Sigmoid colon (tissue), 7 donors: ENCODE data around the gene PRIMA1. TPM values are rescaled to one million over a fixed set of nuclear protein-coding genes. Genes with fewer than 3 reads are reported as not detected.

Experiments
- DNase-seq: peaks from one replicate; pipeline ENCODE4 v3.0.0-alpha.2; 2019
- H3K27ac ChIP-seq, 4 donors: fragments of 200-600 bp; sonication (generic); one replicate each; pipeline ENCODE4 v1.5.1; 2016 to 2019; ENCODE audit warnings: mild to moderate bottlenecking in 1 of 4
- H3K27me3 ChIP-seq, 3 donors: fragments of 200-600 bp; sonication (generic); one replicate each; pipeline ENCODE4 v1.5.1; 2019; ENCODE audit warnings: mild to moderate bottlenecking in 1 of 3
- H3K36me3 ChIP-seq, 4 donors: fragments of 200-600 bp; sonication (generic); one replicate each; pipeline ENCODE4 v1.5.1; 2016 to 2019
- H3K4me1 ChIP-seq, 4 donors: fragments of 200-600 bp; sonication (generic); one replicate each; pipeline ENCODE4 v1.5.1; 2017 to 2019
- H3K4me3 ChIP-seq, 4 donors: fragments of 200-600 bp; sonication (generic); one replicate each; pipeline ENCODE4 v1.5.1; 2017 to 2019; ENCODE audit warnings: mild to moderate bottlenecking in 2 of 4, moderate library complexity in 1 of 4
- H3K9me3 ChIP-seq, 4 donors: fragments of 200-600 bp in 3 of 4; sonication (generic) in 3 of 4; one replicate each; pipeline versions ENCODE4 v1.5.1 to v1.6.1; 2013 to 2019
- CTCF ChIP-seq, 4 experiments: fragments of 450-650 bp in 3 of 4; fragments of 200-600 bp in 1 of 4; IDR thresholded peaks; one replicate each; pipeline ENCODE4 v1.5.1; 2016 to 2019; ENCODE audit warnings: antibody characterized with exemption in 4 of 4, mild to moderate bottlenecking in 3 of 4, moderate library complexity in 2 of 4
- EP300 ChIP-seq, 4 donors: sonication (generic); formaldehyde crosslinking; IDR thresholded peaks; one replicate each; pipeline ENCODE4 v1.6.1; 2017; ENCODE audit warnings: antibody characterized with exemption in 4 of 4
- POLR2A ChIP-seq, 2 donors: fragments of 450-650 bp; IDR thresholded peaks; one replicate each; pipeline ENCODE4 v1.6.1; 2016; ENCODE audit warnings: antibody characterized with exemption in 2 of 2, mild to moderate bottlenecking in 2 of 2, moderate library complexity in 2 of 2
- POLR2AphosphoS5 ChIP-seq, 4 donors: sonication (generic); formaldehyde crosslinking; IDR thresholded peaks; one replicate each; pipeline ENCODE4 v1.6.1; 2017; ENCODE audit warnings: antibody characterized with exemption in 4 of 4
- WGBS, 2 donors: extraction: QIAGEN DNeasy Blood & Tissue Kit; methylation state at CpG; one replicate each; pipeline ENCODE4 v1.1.7; 2013; 5-methylcytosine and 5-hydroxymethylcytosine counted together
- intact Hi-C: fragments of 100-400 bp; cut with DNase I; formaldehyde crosslinking; loops from one replicate; pipeline ENCODE4 v1.15.1; 2023
- polyA plus RNA-seq, 3 donors: library from polyadenylated mRNA; stranded (reverse); fragments of 200-250 nt; gene quantifications; one replicate each; pipeline ENCODE4 v1.2.3, GENCODE V29; 2013
- total RNA-seq, 4 donors: library from RNA; depleted of rRNA; stranded (reverse); fragments of >200 nt; gene quantifications; one replicate each; pipeline ENCODE4 v1.1.0, GENCODE V29; 2016
- donor health status: healthy with polysubstance abuse.
- donor health status: Bipolar disorder and iron deficiency.
- donor health status: healthy.

The PRIMA1 gene
- 10 to 100 TPM in 3 of 4 donors, 1 to 10 TPM in 1; 5.3 to 21.9 (median 12.8) TPM for total RNA-seq
- polyA plus RNA-seq = 1 to 10 TPM in 2 of 3 donors, under 1 TPM in 1; 0.23 to 7.6 (median 1.8) TPM

- Histone ChIP-seq H3K27ac (peak within 1 kb of the TSS; percentile 76 to 90 (median 90)), H3K36me3 (no peaks in the 10 kb centered on the region), H3K4me1 (peaks cover 0 to 56% (median 37%) of the 10 kb centered on the region in 4 donors), H3K9me3 (no peaks in the 10 kb centered on the region), H3K27me3 (no peaks in the 10 kb centered on the region), H3K4me3 (peak within 1 kb of the TSS; percentile 62 to 80 (median 70))
- no peak for DNase-seq
- WGBS, 2 donors = 4% methylated on average over 24 of the region's 24 CpGs
- TF ChIP-seq CTCF (IDR thresholded peaks at IDR 0.05) = no peak
- peak in 1 of 2 donors; percentile 52 for TF ChIP-seq POLR2A (IDR thresholded peaks at IDR 0.05)
- intact Hi-C loops = loop anchor here (2.0 to 10.0 kb wide), 3 partner anchors 51 to 583 kb away; partner anchors contain the start of genes GON7 and UBR7
Measured at GRCh38 chr14:93788293-93788542, at the start of gene PRIMA1. Gene PRIMA1, minus strand, starts transcription at chr14:93788485. Its CDS starts 767 bp downstream, at chr14:93787718.

GRCh38 chr14:93834699-93835371, 46.5 kb upstream of the PRIMA1 start:
- Histone ChIP-seq H3K4me3 (no peak overlapping the region), H3K9me3 (no peaks in the 10 kb centered on the region), H3K27me3 (no peaks in the 10 kb centered on the region), H3K36me3 (no peaks in the 10 kb centered on the region), H3K4me1 (peaks cover 0 to 11% (median 10%) of the 10 kb centered on the region in 4 donors), H3K27ac (no peak overlapping the region)
- TF ChIP-seq POLR2AphosphoS5 (IDR thresholded peaks at IDR 0.05) (no peak), CTCF (IDR thresholded peaks at IDR 0.05) (no peak), EP300 (IDR thresholded peaks at IDR 0.05) (no peak)
- 75 to 76% methylated on average over 9 of the region's 9 CpGs for WGBS, 2 donors
- intact Hi-C loops = no loop called here
- no peak for DNase-seq

GRCh38 chr14:93832665-93833064, 44.4 kb upstream of the PRIMA1 start:
- TF ChIP-seq POLR2AphosphoS5 (IDR thresholded peaks at IDR 0.05) (no peak), CTCF (IDR thresholded peaks at IDR 0.05) (no peak), EP300 (IDR thresholded peaks at IDR 0.05) (no peak), POLR2A (IDR thresholded peaks at IDR 0.05) (no peak)
- intact Hi-C loops = no loop called here
- Histone ChIP-seq H3K27me3 (no peaks in the 10 kb centered on the region), H3K9me3 (no peaks in the 10 kb centered on the region), H3K4me1 (peaks cover 0 to 11% (median 10%) of the 10 kb centered on the region in 4 donors), H3K4me3 (no peak overlapping the region), H3K27ac (no peak overlapping the region), H3K36me3 (no peaks in the 10 kb centered on the region)
- WGBS, 2 donors = 12 to 39% methylated on average over 3 of the region's 3 CpGs
- peak; percentile 77 for DNase-seq

GRCh38 chr14:93832081-93832480, 43.8 kb upstream of the PRIMA1 start:
- TF ChIP-seq EP300 (IDR thresholded peaks at IDR 0.05) (no peak), CTCF (IDR thresholded peaks at IDR 0.05) (no peak)
- Histone ChIP-seq H3K27ac (no peak overlapping the region), H3K9me3 (no peaks in the 10 kb centered on the region), H3K4me3 (no peak overlapping the region), H3K4me1 (peaks cover 0 to 11% (median 10%) of the 10 kb centered on the region in 4 donors), H3K27me3 (no peaks in the 10 kb centered on the region), H3K36me3 (no peaks in the 10 kb centered on the region)
- intact Hi-C loops = no loop called here
- DNase-seq = no peak
- 52 to 73% methylated on average over 3 of the region's 3 CpGs for WGBS, 2 donors
